GM23248 (cell line): Measurements from ENCODE around the gene PTGR3.

Source experiments
- EZH2 ChIP-seq: fragments of 200-600 bp; sonication (generic); IDR thresholded peaks from 2 replicates; pipeline ENCODE4 v1.6.1; 2018; ENCODE audit warnings: antibody characterized with exemption, mild to moderate bottlenecking; ENCODE audit not compliant: insufficient read depth, poor library complexity, severe bottlenecking
- EZH2phosphoT487 ChIP-seq: fragments of 200-600 bp; sonication (generic); IDR thresholded peaks from 2 replicates; pipeline ENCODE4 v1.6.1; 2018; ENCODE audit warnings: antibody characterized with exemption, moderate library complexity, mild to moderate bottlenecking, low read depth; ENCODE audit not compliant: insufficient read depth

DNA sequence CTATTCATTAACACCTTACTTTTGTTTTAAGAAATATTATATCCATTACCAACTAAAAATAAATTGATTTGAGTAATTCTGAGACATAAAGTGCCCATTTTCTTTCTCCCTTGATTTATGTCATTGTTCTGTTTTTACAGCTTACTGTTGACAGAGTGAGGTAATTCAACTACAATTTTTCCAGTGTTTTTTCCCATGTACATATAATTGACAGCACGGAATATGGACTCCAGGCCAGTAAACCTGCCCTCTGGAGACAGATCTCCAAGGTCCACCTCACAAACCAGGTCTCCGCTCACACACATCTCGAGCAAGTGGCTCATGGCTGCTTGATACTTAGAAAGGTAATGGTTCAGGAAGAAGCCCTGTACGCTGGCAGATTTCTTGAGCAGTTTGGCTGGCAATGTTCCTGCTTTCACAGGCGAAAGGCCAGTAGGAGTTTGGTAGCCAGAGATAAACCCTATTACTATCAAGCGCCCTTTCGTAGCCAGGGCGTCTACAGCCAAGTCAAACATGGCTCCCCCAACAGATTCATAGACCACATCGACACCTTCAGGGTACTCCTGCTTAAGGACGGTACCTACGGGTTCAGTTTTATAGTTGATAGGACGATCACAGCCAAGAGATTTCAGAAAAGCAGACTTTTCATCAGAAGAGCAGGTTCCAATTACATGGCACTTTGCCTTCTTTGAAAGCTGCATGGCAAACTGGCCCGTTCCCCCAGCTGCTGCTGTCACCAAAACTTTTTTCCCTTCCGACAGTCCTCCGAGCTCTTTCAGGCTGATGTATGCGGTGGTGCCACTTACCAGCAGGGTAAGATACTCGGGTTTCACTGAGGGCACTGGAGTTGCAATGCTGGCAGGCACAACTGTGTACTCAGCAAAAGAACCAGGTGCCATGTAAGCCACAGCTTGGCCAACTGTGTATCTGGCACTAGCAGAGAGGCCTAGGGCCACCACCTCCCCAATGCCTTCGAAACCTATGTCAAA lies 7.4 kb downstream of the PTGR3 start:
- TF ChIP-seq EZH2phosphoT487, result no peak
- TF ChIP-seq EZH2, result no peak
